Natural killer cell treated with Interleukin-12 subunit alpha and Interleukin-12 subunit beta and Interleukin-15 and Interleukin-18, amount 100 ng/mL, for 72 hours (primary cell): ENCODE results near the gene ARHGAP22. TPM values are rescaled to one million over a fixed set of nuclear protein-coding genes. Genes with fewer than 3 reads are reported as not detected.

ENCODE experiments used
- ATAC-seq, 2 donors: fragments of 150-1000 bp; cut with Tn5 transposase in 1 of 2; sonication (Bioruptor Pico), chemical (Tn5 transposase) in 1 of 2; 2 replicates each; pipeline ENCODE4 v1.10.0; 2021
- DNase-seq: peaks from one replicate; pipeline ENCODE4 v3.0.0; 2022; ENCODE audit warnings: low spot score
- H3K27ac Mint-ChIP-seq, 2 donors: 1 replicate in 1 of 2; 2 replicates in 1 of 2; pipeline ENCODE4 v1.8.0; 2022; ENCODE audit warnings: mixed read lengths in 2 of 2, mild to moderate bottlenecking in 1 of 2, moderate library complexity in 1 of 2
- H3K27me3 Mint-ChIP-seq, 2 donors: 1 replicate in 1 of 2; 2 replicates in 1 of 2; pipeline ENCODE4 v1.8.0; 2022; ENCODE audit warnings: mixed read lengths in 2 of 2
- H3K36me3 Mint-ChIP-seq: one replicate; pipeline ENCODE4 v1.8.0; 2022; ENCODE audit warnings: mixed read lengths
- H3K4me1 Mint-ChIP-seq, 2 donors: 1 replicate in 1 of 2; 2 replicates in 1 of 2; pipeline ENCODE4 v1.8.0; 2022; ENCODE audit warnings: low read depth in 2 of 2, mixed read lengths in 2 of 2, mild to moderate bottlenecking in 1 of 2
- H3K4me3 Mint-ChIP-seq: one replicate; pipeline ENCODE4 v1.8.0; 2022; ENCODE audit warnings: mixed read lengths
- H3K9me3 Mint-ChIP-seq: 2 replicates; pipeline ENCODE4 v1.8.0; 2022; ENCODE audit warnings: mixed read lengths
- total RNA-seq, 2 donors: library from RNA; stranded (reverse); gene quantifications; one replicate each; pipeline ENCODE4 v1.2.3, GENCODE V29; 2022

ARHGAP22 gene
- total RNA-seq, 2 donors from 2014 or later: 0.14 to 1.8 TPM

DNA sequence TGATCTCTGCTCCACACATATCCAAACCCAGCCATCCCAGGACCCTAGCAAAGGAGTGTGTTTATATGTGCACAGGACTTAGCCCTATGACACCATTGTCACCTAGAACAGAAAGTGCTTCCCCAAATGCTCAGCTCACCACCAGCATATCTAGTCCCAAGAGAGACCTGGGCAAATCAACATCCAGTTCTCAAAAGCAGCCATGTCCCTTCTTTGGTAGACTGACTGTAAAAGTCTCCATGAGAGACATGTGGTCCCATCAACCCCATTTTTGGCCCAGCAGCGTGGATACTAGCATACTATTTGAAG lies 20.9 kb upstream of the ARHGAP22 start:
- no peaks in the 10 kb centered on the region for H3K36me3 Mint-ChIP-seq
- H3K27ac Mint-ChIP-seq: no peak overlapping the region
- H3K9me3 Mint-ChIP-seq: no peaks in the 10 kb centered on the region
- H3K4me1 Mint-ChIP-seq: no peaks in the 10 kb centered on the region
- no peak overlapping the region for H3K4me3 Mint-ChIP-seq
- ATAC-seq (no peak), DNase-seq (no peak)
- peaks cover 14 to 22% of the 10 kb centered on the region in 2 donors for H3K27me3 Mint-ChIP-seq

DNA sequence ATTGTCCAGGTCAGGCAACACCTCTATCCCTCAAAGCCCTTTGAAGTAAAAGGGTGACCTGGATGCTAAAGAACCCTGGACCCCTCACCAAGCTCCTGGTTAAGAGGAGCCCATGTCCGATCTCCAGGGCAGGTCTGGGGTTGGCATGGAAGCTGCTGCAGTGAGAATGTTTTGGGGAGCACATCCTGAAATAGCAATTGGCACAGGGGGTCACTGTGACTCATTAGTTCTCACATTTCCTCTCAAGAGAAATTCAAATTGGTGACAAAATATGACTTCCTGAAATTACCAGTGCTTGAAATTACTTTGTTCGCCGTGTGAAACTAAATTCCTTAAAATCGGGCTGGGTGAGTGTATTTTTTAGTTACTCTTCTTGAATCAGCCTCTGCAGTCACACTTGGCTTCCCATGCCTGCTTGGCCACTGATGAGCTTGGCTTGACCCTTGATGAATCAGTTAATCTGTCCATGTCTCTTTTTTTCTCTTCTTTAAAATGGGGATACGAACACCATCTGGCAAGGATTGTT lies 18.8 kb upstream of the ARHGAP22 start:
- H3K36me3 Mint-ChIP-seq: no peaks in the 10 kb centered on the region
- H3K27me3 Mint-ChIP-seq: peaks cover 19 to 33% of the 10 kb centered on the region in 2 donors
- ATAC-seq: no peak
- H3K4me1 Mint-ChIP-seq: no peaks in the 10 kb centered on the region
- H3K27ac Mint-ChIP-seq: no peak overlapping the region
- H3K9me3 Mint-ChIP-seq: no peaks in the 10 kb centered on the region
- no peak overlapping the region for H3K4me3 Mint-ChIP-seq
- DNase-seq: no peak

DNA sequence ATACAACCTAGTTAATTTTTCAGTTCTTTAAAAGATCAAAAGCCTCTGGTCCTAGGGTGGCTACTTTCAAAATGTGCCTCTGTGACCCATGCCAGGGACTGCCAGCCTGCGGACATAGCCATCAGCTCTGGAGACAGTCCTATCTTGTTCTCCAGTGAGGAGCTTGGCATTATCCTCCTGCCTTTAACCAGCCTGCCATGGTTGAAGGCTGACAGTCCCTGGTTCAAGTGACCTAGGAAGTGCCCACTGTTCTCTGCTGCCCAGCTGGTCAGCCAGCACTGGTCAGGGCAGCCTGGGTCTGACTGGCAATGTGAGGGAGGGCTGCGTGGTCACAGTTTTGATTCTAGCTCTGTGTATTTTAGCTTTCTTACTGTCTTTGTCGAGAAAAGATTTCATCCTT lies 18.1 kb upstream of the ARHGAP22 start:
- Mint-ChIP-seq H3K27me3 (peaks cover 25 to 35% of the 10 kb centered on the region in 2 donors), H3K9me3 (no peaks in the 10 kb centered on the region), H3K36me3 (no peaks in the 10 kb centered on the region), H3K4me1 (no peaks in the 10 kb centered on the region), H3K4me3 (no peak overlapping the region), H3K27ac (no peak overlapping the region)
- no peak for DNase-seq
- ATAC-seq: peak in 1 of 2 donors; percentile 30

DNA sequence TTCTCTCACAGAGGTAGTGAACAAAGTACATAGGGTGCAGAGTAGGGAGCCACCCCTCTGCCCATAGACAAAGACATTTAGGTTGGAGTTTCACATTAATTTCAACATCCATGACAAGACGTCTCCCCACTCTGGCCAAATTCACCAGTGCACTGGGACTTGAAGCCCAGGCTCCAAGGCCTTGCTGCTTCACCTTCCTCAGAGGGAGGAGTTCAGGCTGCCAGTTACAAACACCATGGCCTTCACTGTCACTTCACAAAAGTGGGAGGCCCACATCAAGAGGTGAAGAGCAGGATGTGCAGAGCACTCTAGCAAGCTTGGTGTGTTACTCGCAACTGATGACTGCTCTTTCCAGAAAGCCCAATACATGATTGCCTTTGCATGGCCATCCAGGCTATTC lies 15.8 kb upstream of the ARHGAP22 start:
- ATAC-seq (no peak), DNase-seq (no peak)
- Mint-ChIP-seq H3K27ac (no peak overlapping the region), H3K9me3 (no peaks in the 10 kb centered on the region), H3K36me3 (peaks cover 11% of the 10 kb centered on the region), H3K27me3 (peaks cover 36 to 48% of the 10 kb centered on the region in 2 donors), H3K4me3 (no peak overlapping the region), H3K4me1 (no peaks in the 10 kb centered on the region)

DNA sequence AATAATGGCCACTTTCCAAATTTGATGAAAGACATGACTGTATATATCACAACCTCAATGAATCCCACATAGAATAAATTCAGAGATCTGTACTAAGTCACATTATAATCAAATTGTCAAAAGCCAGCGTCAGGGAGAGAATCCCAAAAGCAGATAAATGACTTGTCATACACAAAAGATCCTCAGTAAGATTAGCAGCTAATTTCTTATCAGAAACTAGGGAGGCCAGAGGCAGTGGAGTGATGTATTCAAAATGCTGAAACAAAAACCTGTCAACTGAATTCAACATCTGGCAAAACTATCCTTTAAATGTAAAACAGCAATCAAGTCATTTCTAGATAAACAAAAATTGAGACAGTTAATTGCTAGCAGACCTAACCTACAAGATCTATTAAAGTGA lies 11.6 kb upstream of the ARHGAP22 start:
- Mint-ChIP-seq H3K4me3 (no peak overlapping the region), H3K36me3 (peaks cover 15% of the 10 kb centered on the region), H3K4me1 (peaks cover 5 to 8% of the 10 kb centered on the region in 2 donors), H3K27ac (no peak overlapping the region), H3K27me3 (peaks cover 37 to 70% of the 10 kb centered on the region in 2 donors), H3K9me3 (no peaks in the 10 kb centered on the region)
- DNase-seq (no peak), ATAC-seq (no peak)

DNA sequence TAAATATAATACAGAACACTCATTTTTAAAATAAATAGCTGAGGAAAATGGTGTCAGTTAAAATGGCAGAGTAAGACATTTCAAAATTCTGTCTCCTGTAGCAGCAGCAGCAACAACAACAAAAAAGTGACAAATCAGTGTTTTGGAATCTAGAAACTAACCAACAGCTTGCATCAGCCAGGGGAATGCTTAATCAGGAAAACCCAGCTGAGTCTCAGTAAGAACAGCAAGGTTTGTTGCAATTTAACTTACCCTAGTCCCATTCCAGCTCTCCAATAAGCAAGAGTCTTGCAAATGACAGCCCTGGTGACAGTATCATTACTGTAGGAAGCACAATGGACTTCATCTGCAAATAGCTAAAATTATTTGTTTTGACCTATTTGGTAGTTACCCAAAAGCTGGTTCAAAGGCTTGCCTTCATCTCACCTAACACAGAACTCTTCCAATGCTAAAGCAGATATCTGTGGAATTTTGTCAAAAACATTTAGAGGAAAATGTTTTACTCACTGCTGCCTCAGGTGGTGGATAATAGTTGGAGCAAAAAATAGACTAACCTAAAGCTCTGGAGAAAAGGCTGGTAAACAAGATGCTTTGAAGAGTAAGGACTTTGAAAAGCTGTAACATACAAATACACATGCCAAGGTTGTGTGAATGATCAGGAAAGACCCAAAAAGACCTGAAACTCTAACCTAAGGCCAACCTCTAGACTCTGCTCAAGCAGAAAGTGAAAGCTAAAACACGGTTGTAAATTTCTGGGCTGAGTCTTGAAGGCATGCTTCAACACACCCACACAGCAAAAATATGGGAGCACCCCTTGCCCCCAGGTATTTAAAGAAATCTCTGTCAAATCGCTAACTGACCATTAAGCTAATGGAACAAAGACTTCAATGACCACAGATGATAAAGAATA lies 9.9 kb upstream of the ARHGAP22 start:
- Mint-ChIP-seq H3K4me3 (no peak overlapping the region), H3K27me3 (peaks cover 40 to 69% of the 10 kb centered on the region in 2 donors), H3K36me3 (peaks cover 15% of the 10 kb centered on the region), H3K9me3 (no peaks in the 10 kb centered on the region), H3K27ac (no peak overlapping the region), H3K4me1 (peaks cover 5 to 8% of the 10 kb centered on the region in 2 donors)
- no peak for ATAC-seq
- DNase-seq: no peak

DNA sequence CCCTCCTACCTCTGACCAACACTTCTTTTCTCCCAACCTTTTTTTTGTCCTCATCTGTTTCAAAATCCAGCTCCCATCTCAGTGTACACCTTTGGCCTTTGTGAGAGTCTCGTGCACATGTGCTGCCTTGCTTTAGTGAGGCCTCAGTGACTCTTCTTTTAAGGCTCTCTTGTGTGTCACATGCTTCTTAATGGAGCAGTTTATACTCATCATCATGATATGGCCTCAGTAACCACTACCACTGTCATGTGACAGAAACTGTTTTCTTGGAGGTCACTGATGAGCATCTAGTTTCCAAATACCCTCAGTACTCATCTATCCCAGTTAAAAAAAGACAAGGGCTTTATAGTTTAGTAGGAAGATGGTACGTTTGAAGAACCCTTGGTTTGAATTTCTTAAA lies 8.1 kb upstream of the ARHGAP22 start:
- Mint-ChIP-seq H3K9me3 (no peaks in the 10 kb centered on the region), H3K27ac (no peak overlapping the region), H3K4me3 (no peak overlapping the region), H3K27me3 (peaks cover 28 to 52% of the 10 kb centered on the region in 2 donors), H3K4me1 (peaks cover 5 to 11% of the 10 kb centered on the region in 2 donors), H3K36me3 (peaks cover 15% of the 10 kb centered on the region)
- DNase-seq: no peak
- ATAC-seq: no peak

DNA sequence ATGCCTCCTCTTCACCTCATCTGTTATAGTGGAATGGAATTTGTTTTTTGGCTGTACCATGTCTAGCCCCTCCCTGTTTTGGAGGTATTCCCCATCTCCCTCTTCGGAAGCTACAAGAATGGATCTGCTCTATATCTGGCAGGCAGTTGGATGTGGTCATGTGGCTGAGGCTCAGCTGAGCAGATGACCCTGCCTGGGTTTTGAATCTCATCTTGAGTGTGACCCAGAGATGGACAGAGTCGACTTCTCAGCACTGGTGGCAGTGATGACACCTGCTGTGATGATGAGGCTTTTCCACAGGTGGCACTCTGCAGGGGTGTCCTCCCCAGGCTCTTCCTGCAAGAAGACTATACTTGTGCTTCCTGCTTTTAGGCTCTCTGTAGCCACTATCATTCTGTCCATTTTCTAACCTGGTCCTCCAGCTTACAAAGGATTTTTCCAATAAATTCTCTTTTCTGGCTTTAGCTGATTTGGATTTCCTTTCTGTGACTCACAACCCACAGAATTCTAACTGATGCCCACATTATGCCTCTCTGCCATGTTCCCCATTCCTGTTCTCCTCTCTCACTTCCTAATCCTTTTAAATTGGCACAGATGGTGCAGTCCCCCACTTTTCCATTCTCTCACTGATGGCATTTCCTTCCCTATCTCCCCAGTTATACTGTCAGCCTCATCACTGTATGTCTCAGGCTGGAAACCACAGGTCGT lies 7.5 kb upstream of the ARHGAP22 start:
- H3K4me1 Mint-ChIP-seq: peaks cover 5 to 12% of the 10 kb centered on the region in 2 donors
- H3K27ac Mint-ChIP-seq: no peak overlapping the region
- peaks cover 25 to 46% of the 10 kb centered on the region in 2 donors for H3K27me3 Mint-ChIP-seq
- H3K9me3 Mint-ChIP-seq: no peaks in the 10 kb centered on the region
- H3K4me3 Mint-ChIP-seq: no peak overlapping the region
- H3K36me3 Mint-ChIP-seq: peaks cover 12% of the 10 kb centered on the region
- DNase-seq: no peak
- ATAC-seq: no peak

DNA sequence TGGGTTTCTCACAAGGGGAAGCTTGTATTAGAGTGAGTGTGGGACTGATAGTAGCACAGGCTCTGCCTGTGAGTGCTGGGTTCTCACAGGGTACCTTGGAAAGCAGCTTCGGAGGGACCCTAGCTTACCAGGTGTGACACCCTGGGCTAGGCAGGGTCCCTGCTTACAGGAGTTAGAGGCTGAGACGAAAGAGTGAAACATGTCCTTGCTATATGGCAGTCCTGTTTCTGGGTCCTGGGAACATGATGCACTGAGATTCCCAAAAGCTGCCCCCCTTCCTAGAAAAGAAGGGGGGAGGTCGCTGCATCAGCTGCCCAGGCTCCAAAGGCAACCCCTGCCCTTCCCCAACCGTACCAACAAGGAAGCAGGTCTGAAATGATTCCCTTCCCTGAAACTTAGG lies 6.3 kb upstream of the ARHGAP22 start:
- H3K27ac Mint-ChIP-seq: peak overlapping the region in 1 of 2 donors; percentile 16
- H3K36me3 Mint-ChIP-seq: peaks cover 8% of the 10 kb centered on the region
- H3K4me3 Mint-ChIP-seq: no peak overlapping the region
- peaks cover 15 to 24% of the 10 kb centered on the region in 2 donors for H3K4me1 Mint-ChIP-seq
- no peaks in the 10 kb centered on the region for H3K9me3 Mint-ChIP-seq
- no peak for DNase-seq
- ATAC-seq: no peak
- peaks cover 31 to 41% of the 10 kb centered on the region in 2 donors for H3K27me3 Mint-ChIP-seq

DNA sequence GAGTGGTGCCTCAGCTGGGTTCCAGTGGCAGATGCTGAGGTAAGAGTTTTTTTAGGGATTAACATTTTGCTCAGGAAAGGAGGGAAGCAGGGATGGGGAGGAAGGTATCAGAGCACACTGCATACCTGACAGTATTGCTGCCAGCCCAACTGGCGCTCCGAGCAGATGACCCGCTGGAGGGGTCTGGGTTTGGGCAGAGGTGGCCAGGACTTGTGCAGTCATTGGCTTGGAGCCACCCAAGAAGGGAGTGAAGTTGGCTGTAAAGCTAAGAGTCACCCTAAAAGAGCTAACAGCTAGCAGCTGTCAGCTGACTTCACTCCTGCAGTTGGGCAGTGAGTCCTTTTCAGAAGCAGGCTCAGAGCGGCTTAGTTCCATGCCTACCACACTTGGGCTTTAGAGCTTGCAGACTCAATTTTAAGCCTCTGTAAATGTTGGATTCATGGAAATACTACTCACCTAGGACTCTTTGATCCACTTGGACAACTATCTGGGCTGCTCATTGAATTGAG lies 5.8 kb upstream of the ARHGAP22 start:
- peaks cover 3% of the 10 kb centered on the region for H3K36me3 Mint-ChIP-seq
- DNase-seq: no peak
- no peak overlapping the region for H3K4me3 Mint-ChIP-seq
- ATAC-seq: no peak
- H3K4me1 Mint-ChIP-seq: peaks cover 15 to 28% of the 10 kb centered on the region in 2 donors
- H3K27me3 Mint-ChIP-seq: peaks cover 34 to 40% of the 10 kb centered on the region in 2 donors
- no peak overlapping the region for H3K27ac Mint-ChIP-seq
- H3K9me3 Mint-ChIP-seq: no peaks in the 10 kb centered on the region

DNA sequence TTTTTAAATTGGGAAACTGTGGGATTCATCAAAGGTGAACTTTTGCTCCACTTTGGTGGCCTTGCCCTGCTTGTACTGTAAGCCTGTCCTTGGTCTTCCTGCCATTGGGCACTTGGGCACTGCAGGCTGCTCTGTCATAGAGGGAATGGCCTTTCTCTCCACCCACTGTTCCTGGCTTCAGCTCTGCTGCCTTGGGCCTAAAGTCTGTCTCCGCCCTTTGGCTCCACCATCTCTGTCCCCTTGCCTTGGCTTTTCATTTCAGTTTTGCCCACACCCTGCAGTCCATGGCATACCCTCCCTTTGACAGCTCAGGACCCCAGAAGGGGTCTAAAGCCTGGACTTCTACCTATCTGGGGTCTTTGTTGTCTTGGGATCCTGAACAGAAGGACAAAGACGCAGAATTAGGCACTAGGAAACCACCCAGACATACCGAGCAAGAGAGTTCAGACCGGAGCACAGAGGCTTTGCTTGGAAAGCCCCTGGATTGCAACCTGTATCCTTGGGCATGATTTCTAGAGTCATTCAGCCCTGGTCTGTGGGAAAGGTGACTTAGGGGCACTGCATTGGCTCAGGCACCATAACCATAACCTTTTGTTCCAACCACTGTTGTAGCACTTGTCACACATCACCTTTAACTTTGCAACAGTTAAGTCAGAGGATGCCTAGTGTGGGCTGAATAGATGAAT lies 5.2 kb upstream of the ARHGAP22 start:
- no peak for DNase-seq
- Mint-ChIP-seq H3K27me3 (peaks cover 36 to 43% of the 10 kb centered on the region in 2 donors), H3K4me1 (peaks cover 15 to 31% of the 10 kb centered on the region in 2 donors), H3K27ac (no peak overlapping the region), H3K4me3 (no peak overlapping the region), H3K9me3 (no peaks in the 10 kb centered on the region), H3K36me3 (no peaks in the 10 kb centered on the region)
- ATAC-seq: no peak

DNA sequence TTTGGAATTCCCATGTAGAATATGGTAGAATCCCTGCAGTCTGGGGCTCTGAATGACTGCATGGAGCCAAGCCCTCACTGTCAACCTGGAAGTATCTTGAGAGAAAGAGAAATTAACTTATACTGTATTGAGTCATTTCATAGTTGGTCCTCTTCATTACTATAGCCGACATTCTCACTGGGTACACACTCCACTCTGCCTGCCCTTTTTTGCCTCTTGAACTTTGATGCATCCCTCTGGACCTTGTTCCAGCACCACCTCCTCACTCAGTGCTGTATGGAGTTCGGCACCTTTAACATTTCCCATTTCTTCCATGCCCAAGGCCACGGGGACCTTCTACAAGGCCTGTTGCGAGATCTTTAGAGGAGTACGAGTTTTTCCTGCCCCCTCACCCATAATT lies 4.6 kb upstream of the ARHGAP22 start:
- no peaks in the 10 kb centered on the region for H3K36me3 Mint-ChIP-seq
- no peaks in the 10 kb centered on the region for H3K9me3 Mint-ChIP-seq
- no peak for DNase-seq
- H3K4me3 Mint-ChIP-seq: no peak overlapping the region
- peaks cover 36 to 43% of the 10 kb centered on the region in 2 donors for H3K27me3 Mint-ChIP-seq
- no peak for ATAC-seq
- H3K4me1 Mint-ChIP-seq: peaks cover 15 to 31% of the 10 kb centered on the region in 2 donors
- H3K27ac Mint-ChIP-seq: no peak overlapping the region

DNA sequence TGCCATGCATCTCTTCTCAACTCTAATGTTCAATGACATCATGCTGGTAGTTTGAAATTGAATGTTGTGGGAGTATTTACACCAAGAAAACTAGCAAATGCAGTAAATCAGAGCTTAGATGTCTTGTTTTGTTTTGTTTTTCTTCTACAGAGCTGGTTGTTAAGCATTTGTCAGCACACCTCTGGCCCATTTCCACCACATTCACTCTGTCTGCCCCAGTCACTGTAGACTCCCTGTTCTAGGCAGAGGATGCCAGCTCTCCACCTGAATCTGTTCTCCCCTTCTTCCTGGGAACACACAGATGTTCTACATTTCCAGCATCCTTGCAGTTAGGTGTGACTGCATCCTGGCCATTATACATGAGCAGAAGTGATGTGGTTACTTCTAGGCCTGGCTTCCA lies 4.1 kb upstream of the ARHGAP22 start:
- H3K27me3 Mint-ChIP-seq: peaks cover 35 to 42% of the 10 kb centered on the region in 2 donors
- no peaks in the 10 kb centered on the region for H3K36me3 Mint-ChIP-seq
- ATAC-seq (no peak), DNase-seq (no peak)
- H3K4me1 Mint-ChIP-seq: peaks cover 15 to 31% of the 10 kb centered on the region in 2 donors
- no peaks in the 10 kb centered on the region for H3K9me3 Mint-ChIP-seq
- no peak overlapping the region for H3K27ac Mint-ChIP-seq
- no peak overlapping the region for H3K4me3 Mint-ChIP-seq
